Lung (tissue), 12 donors: Measurements from ENCODE around the gene SSTR1. TPM values are rescaled to one million over a fixed set of nuclear protein-coding genes. Genes with fewer than 3 reads are reported as not detected.
"Not testable (repeated sequence)": the region's sequence is repeated elsewhere in the genome, so short reads cannot be mapped to it uniquely, and the experiment has no call there.

ENCODE experiments used
- ATAC-seq: fragments of 200-7000 bp; cut with Tn5 transposase; one replicate; pipeline ENCODE4 v1.9.1; 2020; ENCODE audit warnings: moderate number of reproducible peaks; ENCODE audit not compliant: insufficient read depth, low FRiP score
- DNase-seq, 3 donors: peaks; one replicate each; pipeline ENCODE4 v3.0.0-alpha.2; 2013 to 2017
- H3K27ac ChIP-seq, 2 donors: one replicate each; pipeline ENCODE4 v1.5.1; 2013; ENCODE audit warnings: mild to moderate bottlenecking in 2 of 2, moderate library complexity in 2 of 2, control low read depth in 1 of 2, inconsistent platforms in 1 of 2, low read depth in 1 of 2, low read length in 1 of 2
- H3K27me3 ChIP-seq, 3 donors: one replicate each; pipeline ENCODE4 v1.5.1; 2013; ENCODE audit warnings: low read length in 2 of 3; ENCODE audit not compliant: control insufficient read depth in 3 of 3, insufficient read depth in 3 of 3
- H3K36me3 ChIP-seq, 4 donors: one replicate each; pipeline ENCODE4 v1.5.1; 2013; ENCODE audit warnings: low read length in 4 of 4, mild to moderate bottlenecking in 1 of 4, moderate library complexity in 1 of 4; ENCODE audit not compliant: control insufficient read depth in 4 of 4, insufficient read depth in 4 of 4
- H3K4me1 ChIP-seq, 5 donors: one replicate each; pipeline ENCODE4 v1.5.1; 2013; ENCODE audit warnings: low read length in 5 of 5, mild to moderate bottlenecking in 2 of 5, moderate library complexity in 1 of 5; ENCODE audit not compliant: control insufficient read depth in 5 of 5, insufficient read depth in 5 of 5
- H3K4me3 ChIP-seq: one replicate; pipeline ENCODE4 v1.5.1; 2013; ENCODE audit warnings: mild to moderate bottlenecking, control low read depth, moderate library complexity
- H3K9ac ChIP-seq, 2 donors: one replicate each; pipeline ENCODE4 v1.5.1; 2013; ENCODE audit warnings: low read length in 2 of 2, control low read depth in 1 of 2; ENCODE audit not compliant: insufficient read depth in 1 of 2
- H3K9me3 ChIP-seq, 4 donors: one replicate each; pipeline ENCODE4 v1.5.1; 2013; ENCODE audit warnings: low read length in 3 of 4, mild to moderate bottlenecking in 1 of 4, moderate library complexity in 1 of 4; ENCODE audit not compliant: control insufficient read depth in 4 of 4, insufficient read depth in 3 of 4
- WGBS, 2 donors: extraction: QIAGEN DNeasy Blood & Tissue Kit; methylation state at CpG; one replicate each; pipeline ENCODE4 v1.1.7; 2013; 5-methylcytosine and 5-hydroxymethylcytosine counted together
- polyA plus RNA-seq, 2 donors: library from polyadenylated mRNA; stranded (reverse); fragments of 200-250 nt; gene quantifications; one replicate each; pipeline ENCODE4 v1.2.1, GENCODE V29; 2013
- total RNA-seq, 2 donors: library from RNA; depleted of rRNA in 1 of 2; stranded (reverse); fragments of >200 nt in 1 of 2; gene quantifications; one replicate each; pipeline ENCODE4 v1.2.1, GENCODE V29; 2014 to 2021
- TF ChIP-seq, protein P1 (sequence below): IDR thresholded peaks from 2 replicates; pipeline ENCODE4 v1.5.1; 2012; ENCODE audit warnings: mild to moderate bottlenecking; ENCODE audit errors: control extremely low read depth, extremely low read depth
- donor health status: control.
- donor health status: control.
- donor health status: Bipolar disorder and iron deficiency.
- donor health status: healthy.
- donor health status: DM: yes; HTN: yes; CAD: no.

SSTR1 gene
- total and polyA plus RNA-seq, 4 donors = 1.6 to 7.9 (median 3.2) TPM

DNA sequence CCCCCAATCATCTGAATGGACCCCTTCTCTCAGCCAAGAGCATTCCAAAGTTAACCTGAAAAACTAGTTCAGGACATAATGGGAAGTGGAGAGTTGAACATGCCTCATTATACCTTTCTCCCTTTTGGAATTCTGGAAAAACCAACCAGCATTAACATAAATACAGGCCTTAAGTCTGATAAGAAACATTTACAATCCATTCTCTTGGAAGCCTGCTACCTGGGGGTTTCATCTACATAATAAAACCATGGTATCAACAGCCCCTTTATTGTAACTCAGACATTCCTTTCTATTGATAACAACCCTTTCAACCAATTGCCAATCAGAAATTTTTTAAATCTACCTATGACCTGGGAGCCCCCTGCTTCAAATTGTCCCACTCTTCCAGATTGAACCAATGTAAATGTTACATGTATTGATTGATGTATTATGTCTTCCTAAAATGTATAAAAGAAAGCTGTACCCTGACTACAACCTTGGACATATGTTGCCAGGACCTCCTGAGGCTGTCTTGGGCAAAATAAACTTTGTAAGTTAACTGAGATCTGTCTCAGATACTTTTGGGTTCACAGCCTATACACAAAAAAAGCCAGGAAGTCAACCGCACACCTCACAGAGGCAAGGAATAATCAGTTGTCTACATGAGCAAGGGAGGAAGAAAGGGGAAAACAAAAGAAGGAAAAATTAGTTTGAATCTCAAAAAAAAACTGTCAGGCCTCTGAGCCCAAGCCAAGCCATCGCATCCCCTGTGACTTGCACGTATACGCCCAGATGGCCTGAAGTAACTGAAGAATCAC lies 17.6 kb upstream of the SSTR1 start:
- 93 to 95% methylated on average over 4 of the region's 4 CpGs for WGBS, 2 donors
- no peaks in the 10 kb centered on the region for H3K36me3 ChIP-seq
- no peak overlapping the region for H3K27ac ChIP-seq
- no peak for DNase-seq
- H3K27me3 ChIP-seq = no peaks in the 10 kb centered on the region
- TF ChIP-seq, protein P1, sequence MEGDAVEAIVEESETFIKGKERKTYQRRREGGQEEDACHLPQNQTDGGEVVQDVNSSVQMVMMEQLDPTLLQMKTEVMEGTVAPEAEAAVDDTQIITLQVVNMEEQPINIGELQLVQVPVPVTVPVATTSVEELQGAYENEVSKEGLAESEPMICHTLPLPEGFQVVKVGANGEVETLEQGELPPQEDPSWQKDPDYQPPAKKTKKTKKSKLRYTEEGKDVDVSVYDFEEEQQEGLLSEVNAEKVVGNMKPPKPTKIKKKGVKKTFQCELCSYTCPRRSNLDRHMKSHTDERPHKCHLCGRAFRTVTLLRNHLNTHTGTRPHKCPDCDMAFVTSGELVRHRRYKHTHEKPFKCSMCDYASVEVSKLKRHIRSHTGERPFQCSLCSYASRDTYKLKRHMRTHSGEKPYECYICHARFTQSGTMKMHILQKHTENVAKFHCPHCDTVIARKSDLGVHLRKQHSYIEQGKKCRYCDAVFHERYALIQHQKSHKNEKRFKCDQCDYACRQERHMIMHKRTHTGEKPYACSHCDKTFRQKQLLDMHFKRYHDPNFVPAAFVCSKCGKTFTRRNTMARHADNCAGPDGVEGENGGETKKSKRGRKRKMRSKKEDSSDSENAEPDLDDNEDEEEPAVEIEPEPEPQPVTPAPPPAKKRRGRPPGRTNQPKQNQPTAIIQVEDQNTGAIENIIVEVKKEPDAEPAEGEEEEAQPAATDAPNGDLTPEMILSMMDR = no peak
- H3K4me3 ChIP-seq = no peak overlapping the region
- peaks cover 0 to 1% (median 0%) of the 10 kb centered on the region in 4 donors for H3K9me3 ChIP-seq
- H3K4me1 ChIP-seq = peaks cover 0 to 2% (median 0%) of the 10 kb centered on the region in 5 donors
- no peak for ATAC-seq
- H3K9ac ChIP-seq = no peak overlapping the region

DNA sequence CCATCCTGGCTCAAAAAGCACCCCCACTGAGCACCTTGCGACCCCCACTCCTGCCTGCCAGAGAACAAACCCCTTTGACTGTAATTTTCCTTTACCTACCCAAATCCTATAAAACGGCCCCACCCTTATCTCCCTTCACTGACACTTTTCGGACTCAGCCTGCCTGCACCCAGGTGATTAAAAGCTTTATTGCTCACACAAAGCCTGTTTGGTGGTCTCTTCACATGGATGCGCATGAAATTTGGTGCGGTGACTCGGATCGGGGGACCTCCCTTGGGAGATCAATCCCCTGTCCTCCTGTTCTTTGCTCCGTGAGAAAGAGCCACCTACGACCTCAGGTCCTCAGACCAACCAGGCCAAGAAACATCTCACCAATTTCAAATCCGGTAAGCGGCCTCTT lies 16.9 kb upstream of the SSTR1 start:
- WGBS, 2 donors = 92 to 94% methylated on average over 9 to 11 of the region's 11 CpGs
- not testable (repeated sequence) for DNase-seq, H3K9me3 ChIP-seq, H3K27ac ChIP-seq, H3K4me3 ChIP-seq, H3K27me3 ChIP-seq, ATAC-seq, H3K36me3 ChIP-seq, H3K9ac ChIP-seq, H3K4me1 ChIP-seq

DNA sequence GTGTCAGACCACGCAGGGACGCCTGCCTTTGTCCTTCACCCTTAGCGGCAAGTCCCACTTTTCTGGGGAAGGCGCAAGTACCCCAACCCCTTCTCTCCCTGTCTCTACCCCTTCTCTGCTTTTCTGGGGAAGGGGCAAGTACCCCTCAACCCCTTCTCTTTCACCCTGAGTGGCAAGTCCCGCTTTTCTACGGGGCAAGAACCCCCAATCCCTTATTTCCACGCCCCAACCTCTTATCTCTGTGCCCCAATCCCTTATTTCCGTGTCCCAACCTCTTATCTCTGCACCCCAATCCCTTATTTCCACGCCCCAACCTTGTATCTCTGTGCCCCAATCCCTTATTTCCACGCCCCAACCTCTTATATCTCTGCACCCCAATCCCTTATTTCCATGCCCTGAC lies 16.2 kb upstream of the SSTR1 start:
- H3K36me3 ChIP-seq = not testable (repeated sequence)
- whole genome bisulfite sequencing, 2 donors = 88 to 94% methylated on average over 10 of the region's 10 CpGs

DNA sequence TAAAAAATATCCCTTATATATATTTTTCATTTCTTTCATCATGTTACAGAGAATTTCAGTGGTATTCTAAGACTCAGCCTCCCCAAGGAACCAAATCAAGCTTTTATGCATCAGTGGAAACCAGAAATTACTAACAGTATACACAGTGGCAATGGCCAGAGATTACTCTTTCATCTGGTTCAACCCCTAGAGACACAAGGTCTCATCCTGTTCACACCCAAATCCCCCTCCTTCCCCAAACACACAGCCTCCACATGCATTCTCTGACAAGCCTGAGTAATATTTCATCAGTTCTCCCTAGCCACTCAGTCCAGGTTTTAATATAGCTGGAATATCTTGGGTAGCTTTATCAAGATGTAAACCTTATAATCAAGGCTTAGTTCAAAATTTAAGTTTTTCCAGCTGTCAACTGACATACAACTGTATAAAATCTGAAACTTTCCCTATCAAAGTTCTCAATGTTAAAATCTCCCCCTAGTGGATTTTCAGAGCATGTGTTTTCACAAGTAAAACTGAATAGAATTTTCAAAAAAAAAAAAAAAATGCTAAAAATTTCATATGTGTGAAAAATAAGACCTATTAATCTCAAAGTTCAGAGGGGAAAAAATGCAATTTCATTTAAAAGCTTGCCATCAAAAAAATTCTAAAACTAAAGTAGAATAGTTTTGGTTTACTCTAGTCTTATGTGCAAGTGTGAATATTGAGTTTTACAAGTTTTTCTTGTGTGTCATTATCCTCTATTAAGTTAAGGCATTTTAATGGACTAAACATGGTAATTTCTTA lies 10.5 kb upstream of the SSTR1 start:
- Histone ChIP-seq H3K9ac (no peak overlapping the region), H3K27ac (no peak overlapping the region), H3K9me3 (no peaks in the 10 kb centered on the region), H3K4me1 (peaks cover 0 to 17% (median 0%) of the 10 kb centered on the region in 5 donors), H3K27me3 (no peaks in the 10 kb centered on the region), H3K36me3 (no peaks in the 10 kb centered on the region), H3K4me3 (no peak overlapping the region)
- ATAC-seq = no peak
- peak in 2 of 3 donors; percentile 31 to 38 for DNase-seq
- TF ChIP-seq, protein P1 = peak; percentile 12

More for the DNA sequence above, 16.2 kb upstream of the SSTR1 start:
- ATAC-seq, H3K27me3 ChIP-seq, H3K9ac ChIP-seq, H3K4me1 ChIP-seq, H3K9me3 ChIP-seq, H3K27ac ChIP-seq, DNase-seq, H3K4me3 ChIP-seq: not testable (repeated sequence)
